Ovary (tissue), 3 donors: ENCODE results near the gene FRY.

ENCODE experiments used
- EP300 ChIP-seq: sonication (generic); formaldehyde crosslinking; IDR thresholded peaks from one replicate; pipeline ENCODE4 v1.6.1; 2017; ENCODE audit warnings: antibody characterized with exemption
- POLR2A ChIP-seq: fragments of 450-650 bp; IDR thresholded peaks from one replicate; pipeline ENCODE4 v1.6.1; 2017; ENCODE audit warnings: antibody characterized with exemption, mild to moderate bottlenecking, moderate library complexity
- TF ChIP-seq, protein P1 (sequence below), 3 donors: fragments of 450-650 bp in 2 of 3; fragments of 200-600 bp in 1 of 3; IDR thresholded peaks; one replicate each; pipeline versions ENCODE4 v1.5.1 to v1.8.0; 2016 to 2022; ENCODE audit warnings: antibody characterized with exemption in 3 of 3, mild to moderate bottlenecking in 1 of 3
- donor health status: DM: no; HTN: no; CAD: no.

GRCh38 chr13:32334671-32335070 is 303.1 kb downstream of the FRY start:
- TF ChIP-seq, protein P1, sequence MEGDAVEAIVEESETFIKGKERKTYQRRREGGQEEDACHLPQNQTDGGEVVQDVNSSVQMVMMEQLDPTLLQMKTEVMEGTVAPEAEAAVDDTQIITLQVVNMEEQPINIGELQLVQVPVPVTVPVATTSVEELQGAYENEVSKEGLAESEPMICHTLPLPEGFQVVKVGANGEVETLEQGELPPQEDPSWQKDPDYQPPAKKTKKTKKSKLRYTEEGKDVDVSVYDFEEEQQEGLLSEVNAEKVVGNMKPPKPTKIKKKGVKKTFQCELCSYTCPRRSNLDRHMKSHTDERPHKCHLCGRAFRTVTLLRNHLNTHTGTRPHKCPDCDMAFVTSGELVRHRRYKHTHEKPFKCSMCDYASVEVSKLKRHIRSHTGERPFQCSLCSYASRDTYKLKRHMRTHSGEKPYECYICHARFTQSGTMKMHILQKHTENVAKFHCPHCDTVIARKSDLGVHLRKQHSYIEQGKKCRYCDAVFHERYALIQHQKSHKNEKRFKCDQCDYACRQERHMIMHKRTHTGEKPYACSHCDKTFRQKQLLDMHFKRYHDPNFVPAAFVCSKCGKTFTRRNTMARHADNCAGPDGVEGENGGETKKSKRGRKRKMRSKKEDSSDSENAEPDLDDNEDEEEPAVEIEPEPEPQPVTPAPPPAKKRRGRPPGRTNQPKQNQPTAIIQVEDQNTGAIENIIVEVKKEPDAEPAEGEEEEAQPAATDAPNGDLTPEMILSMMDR (IDR thresholded peaks at IDR 0.05): no peak
- TF ChIP-seq EP300 (no peak), POLR2A (no peak)
